ENCODE measurements around the gene AGER. TPM values are rescaled to one million over a fixed set of nuclear protein-coding genes. Genes with fewer than 3 reads are reported as not detected.

AGER gene
- total and polyA plus RNA-seq, 9 of the 15 experiments (the other 6 are each of a cell fraction or from before 2014, with no cell fraction given): 1.2 to 11.5 (median 4.1) TPM

DNA sequence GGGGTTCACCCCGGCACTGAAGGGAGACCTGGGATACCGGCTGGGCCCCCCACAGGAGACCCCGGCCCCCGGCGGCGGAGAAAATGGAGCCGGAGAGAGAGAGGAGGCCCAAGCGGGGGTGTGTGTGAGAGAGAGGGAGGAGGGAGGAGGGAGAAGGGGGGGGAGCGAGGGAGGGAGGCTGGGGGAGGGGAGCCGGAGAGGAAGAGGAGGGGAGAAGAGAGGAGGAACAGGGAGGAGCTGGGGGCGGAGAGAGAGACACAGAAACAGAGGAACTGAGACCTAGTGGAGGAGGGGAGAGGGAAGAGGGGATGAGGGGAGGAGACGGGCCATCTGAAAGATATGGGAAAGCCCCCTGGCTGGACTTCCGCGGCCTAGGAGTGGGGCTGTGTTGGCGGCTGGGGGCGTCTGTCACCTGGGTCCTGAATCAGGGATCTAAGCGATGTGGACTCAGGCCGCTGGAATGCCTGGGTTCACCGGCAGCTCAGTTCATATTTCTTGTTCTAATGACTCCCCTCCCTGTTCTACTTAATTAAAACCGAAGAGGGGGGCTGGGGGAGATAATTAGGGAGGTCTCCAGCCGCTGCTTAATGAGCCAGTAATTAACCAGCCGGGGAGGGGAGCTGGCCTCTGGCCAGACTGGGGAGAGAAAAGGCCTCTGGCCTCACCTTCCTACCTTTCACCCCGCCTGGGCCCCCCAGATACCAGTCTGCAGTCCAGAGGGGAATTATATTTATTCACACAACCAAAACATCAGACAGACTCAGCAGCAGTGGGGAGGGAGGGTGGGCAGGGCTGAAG, 6.2 kb upstream of the AGER start, which contains the start of gene PBX2 (continued):
- no peak for TF ChIP-seq DNMT1 (IDR thresholded peaks at IDR 0.05)
- TF ChIP-seq KAT8 (IDR thresholded peaks at IDR 0.05; ENCODE audit: low read depth): no peak
- no peak for TF ChIP-seq TSC22D4 (tag; IDR thresholded peaks at IDR 0.05)
- TF ChIP-seq CREM (IDR thresholded peaks at IDR 0.05; ENCODE audit: low read depth): peak; percentile 48
- TF ChIP-seq FOXM1 (IDR thresholded peaks at IDR 0.05; ENCODE audit: low read depth): no peak
- TF ChIP-seq FOXM1 (CRISPR knock-in tag; IDR thresholded peaks at IDR 0.05; ENCODE audit: low read depth): no peak
- no peak for TF ChIP-seq ZNF57 (CRISPR knock-in tag; IDR thresholded peaks at IDR 0.05)
- no peak for TF ChIP-seq ZNF696 (CRISPR knock-in tag; conservative IDR thresholded peaks at IDR 0.05)
- TF ChIP-seq CCNT2 (IDR thresholded peaks at IDR 0.05; ENCODE audit: borderline replicate concordance, extremely low read depth, insufficient read length, low read depth, low read length): no peak
- TF ChIP-seq STAT5A (IDR thresholded peaks at IDR 0.05; ENCODE audit: borderline replicate concordance, low read length): no peak
- TF ChIP-seq RBM22 (IDR thresholded peaks at IDR 0.05; ENCODE audit: low read depth, low read length, poor library complexity, severe bottlenecking): no peak
- 0 out of 2 replicates have a peak, but pooled peaks have one; percentile 58 for TF ChIP-seq ZBED1 (IDR thresholded peaks at IDR 0.05)
- TF ChIP-seq POLR2H (tag; IDR thresholded peaks at IDR 0.05; ENCODE audit: low read depth): no peak
- TF ChIP-seq PML (IDR thresholded peaks at IDR 0.05; ENCODE audit: low read length): no peak
- TF ChIP-seq BRF1 (IDR thresholded peaks at IDR 0.05; ENCODE audit: borderline replicate concordance, extremely low read depth, insufficient read length): no peak
- TF ChIP-seq DMBX1 (CRISPR knock-in tag; IDR thresholded peaks at IDR 0.05; ENCODE audit: borderline replicate concordance): peak; percentile 40; the same call in 1 of the 2 replicates
- no peak for TF ChIP-seq XRCC3 (IDR thresholded peaks at IDR 0.05)
- TF ChIP-seq, protein P1, sequence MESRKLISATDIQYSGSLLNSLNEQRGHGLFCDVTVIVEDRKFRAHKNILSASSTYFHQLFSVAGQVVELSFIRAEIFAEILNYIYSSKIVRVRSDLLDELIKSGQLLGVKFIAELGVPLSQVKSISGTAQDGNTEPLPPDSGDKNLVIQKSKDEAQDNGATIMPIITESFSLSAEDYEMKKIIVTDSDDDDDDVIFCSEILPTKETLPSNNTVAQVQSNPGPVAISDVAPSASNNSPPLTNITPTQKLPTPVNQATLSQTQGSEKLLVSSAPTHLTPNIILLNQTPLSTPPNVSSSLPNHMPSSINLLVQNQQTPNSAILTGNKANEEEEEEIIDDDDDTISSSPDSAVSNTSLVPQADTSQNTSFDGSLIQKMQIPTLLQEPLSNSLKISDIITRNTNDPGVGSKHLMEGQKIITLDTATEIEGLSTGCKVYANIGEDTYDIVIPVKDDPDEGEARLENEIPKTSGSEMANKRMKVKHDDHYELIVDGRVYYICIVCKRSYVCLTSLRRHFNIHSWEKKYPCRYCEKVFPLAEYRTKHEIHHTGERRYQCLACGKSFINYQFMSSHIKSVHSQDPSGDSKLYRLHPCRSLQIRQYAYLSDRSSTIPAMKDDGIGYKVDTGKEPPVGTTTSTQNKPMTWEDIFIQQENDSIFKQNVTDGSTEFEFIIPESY (CRISPR knock-in tag; IDR thresholded peaks at IDR 0.05): no peak
- TF ChIP-seq GTF3C2 (IDR thresholded peaks at IDR 0.05; ENCODE audit: borderline replicate concordance, extremely low read depth, insufficient read length): no peak
- no peak for TF ChIP-seq JUNB (CRISPR knock-in tag; conservative IDR thresholded peaks at IDR 0.05)
- no peak for TF ChIP-seq ZNF507 (tag; conservative IDR thresholded peaks at IDR 0.05)
- no peak for TF ChIP-seq HDGF (IDR thresholded peaks at IDR 0.05)
- TF ChIP-seq EGR1 (conservative IDR thresholded peaks at IDR 0.05): peak; percentile 94
- no peak for TF ChIP-seq SRSF9 (IDR thresholded peaks at IDR 0.05; ENCODE audit: borderline replicate concordance, low read depth, low read length)
- peak; percentile 34; the same call in 1 of the 2 replicates for TF ChIP-seq SIN3B (IDR thresholded peaks at IDR 0.05; ENCODE audit: low read depth)
- TF ChIP-seq ZNF174 (CRISPR knock-in tag; IDR thresholded peaks at IDR 0.05): no peak
